PC-9 (cell line): ENCODE results near the gene RALBP1.

Experiments used
- CTCF ChIP-seq: fragments of 200-600 bp; sonication (generic); conservative IDR thresholded peaks from 2 replicates; pipeline ENCODE4 v1.6.1; 2017; ENCODE audit warnings: mixed run types, antibody characterized with exemption, mild to moderate bottlenecking, moderate library complexity
- EZH2 ChIP-seq: fragments of 200-600 bp; sonication (generic); IDR thresholded peaks from 2 replicates; pipeline ENCODE4 v1.8.0; 2017; ENCODE audit warnings: antibody characterized with exemption, low read depth

GRCh38 chr18:9571546-9571945, 96.2 kb downstream of the RALBP1 start:
- TF ChIP-seq EZH2 (no peak), CTCF (no peak)
